HCT116 (cell line): ENCODE measurements around the gene ARID3A. TPM values are rescaled to one million over a fixed set of nuclear protein-coding genes. Genes with fewer than 3 reads are reported as not detected.
"Not testable (repeated sequence)": the region's sequence is repeated elsewhere in the genome, so short reads cannot be mapped to it uniquely, and the experiment has no call there.

Experiments
- ATAC-seq: fragments of 200-7000 bp; cut with Tn5 transposase; 2 replicates; pipeline ENCODE4 v1.9.1; 2020; ENCODE audit warnings: mild to moderate bottlenecking, moderate library complexity
- BruUV-seq: library from RNA; stranded (reverse); fragments of 400-500 nt; replicated peaks from 2 replicates; lab custom pipeline; 2021; lab: Mats Ljungman, UMichigan
- CTCF ChIA-PET: fragments of 300-600 bp; sonication (Branson Sonifier 250); formaldehyde crosslinking; loops from one replicate; lab custom pipeline; 2021; ENCODE audit warnings: antibody characterized with exemption; lab: Charles Lee
- POLR2A ChIA-PET: fragments of 300-600, 350-600 bp; sonication (Branson Sonifier 250); formaldehyde crosslinking; loops from one replicate; lab custom pipeline; 2021; ENCODE audit warnings: antibody characterized with exemption; lab: Charles Lee
- RAD21 ChIA-PET, 2 experiments: fragments of 300-600 bp; sonication (Branson Sonifier 250); formaldehyde crosslinking; loops; one replicate each; lab custom pipeline; 2023; ENCODE audit warnings: low total read pairs in 2 of 2; ENCODE audit not compliant: uncharacterized antibody in 2 of 2, unreplicated experiment in 2 of 2, low non-redundant PET in 1 of 2; lab: Charles Lee
- DNase-seq: peaks from one replicate; pipeline ENCODE4 v3.0.0-alpha.2; 2010; ENCODE audit warnings: low read depth, low spot score
- H2AFZ ChIP-seq: fragments of 200-600 bp; shearing (Covaris generic), sonication (generic); 2 replicates; pipeline ENCODE4 v1.6.1; 2017; ENCODE audit warnings: low read depth, mixed run types, mixed read lengths, antibody characterized with exemption, low read length; ENCODE audit not compliant: poor library complexity, severe bottlenecking
- H3K27ac ChIP-seq: 2 replicates; pipeline ENCODE4 v1.5.1; 2012; ENCODE audit warnings: low read depth, low read length
- H3K27me3 ChIP-seq: fragments of 200-600 bp; sonication (generic); 2 replicates; pipeline ENCODE4 v1.6.1; 2016; ENCODE audit warnings: mixed run types, low read length, mixed read lengths; ENCODE audit not compliant: insufficient read depth
- H3K36me3 ChIP-seq, 2 experiments: fragments of 200-500 bp in 1 of 2; fragments of 200-600 bp in 1 of 2; sonication (Bioruptor generic) in 1 of 2; sonication (generic) in 1 of 2; 2 replicates each; pipeline versions ENCODE4 v1.5.1 to v1.6.1; 2014 to 2016; ENCODE audit warnings: low read length in 2 of 2, inconsistent platforms in 1 of 2, mixed read lengths in 1 of 2, mixed run types in 1 of 2; ENCODE audit not compliant: insufficient read depth in 2 of 2, control insufficient read depth in 1 of 2
- H3K4me1 ChIP-seq, 2 experiments: fragments of 200-600 bp in 1 of 2; sonication (generic) in 1 of 2; 2 replicates each; pipeline versions ENCODE4 v1.5.1 to v1.6.1; 2012 to 2017; ENCODE audit warnings: low read length in 2 of 2, inconsistent platforms in 1 of 2, mild to moderate bottlenecking in 1 of 2, mixed read lengths in 1 of 2, mixed run types in 1 of 2, moderate library complexity in 1 of 2; ENCODE audit not compliant: insufficient read depth in 2 of 2, control insufficient read depth in 1 of 2
- H3K4me2 ChIP-seq: fragments of 200-600 bp; sonication (generic); 2 replicates; pipeline ENCODE4 v1.6.1; 2017; ENCODE audit warnings: mixed run types, low read length, mixed read lengths
- H3K4me3 ChIP-seq, 2 experiments: fragments of 200-600 bp in 1 of 2; sonication (generic) in 1 of 2; replicated peaks in 1 of 2; 2 replicates each; pipeline ENCODE4 v1.5.1; 2011 to 2016; ENCODE audit warnings: low read length in 2 of 2, control low read depth in 1 of 2, low read depth in 1 of 2, mild to moderate bottlenecking in 1 of 2, mixed read lengths in 1 of 2, mixed run types in 1 of 2
- H3K79me2 ChIP-seq: fragments of 200-600 bp; sonication (generic); 2 replicates; pipeline ENCODE4 v1.6.1; 2017; ENCODE audit warnings: mild to moderate bottlenecking, mixed run types, low read length, moderate library complexity, mixed read lengths; ENCODE audit not compliant: insufficient read depth
- H3K9ac ChIP-seq: fragments of 200-600 bp; sonication (generic); 2 replicates; pipeline ENCODE4 v1.6.1; 2016; ENCODE audit warnings: low read length, mixed read lengths
- H3K9me2 ChIP-seq: fragments of 200-600 bp; sonication (generic), shearing (Covaris generic); 2 replicates; pipeline ENCODE4 v1.6.1; 2017; ENCODE audit warnings: mixed run types, mild to moderate bottlenecking, moderate library complexity; ENCODE audit not compliant: insufficient read depth
- H3K9me3 ChIP-seq, 2 experiments: fragments of 200-500 bp in 1 of 2; fragments of 200-600 bp in 1 of 2; sonication (Bioruptor generic) in 1 of 2; sonication (generic) in 1 of 2; 2 replicates each; pipeline ENCODE4 v1.6.1; 2014 to 2017; ENCODE audit warnings: low read length in 2 of 2, mixed read lengths in 2 of 2, inconsistent platforms in 1 of 2, low read depth in 1 of 2, mild to moderate bottlenecking in 1 of 2, mixed run types in 1 of 2, moderate library complexity in 1 of 2; ENCODE audit not compliant: control insufficient read depth in 1 of 2, insufficient read depth in 1 of 2
- H4K20me1 ChIP-seq: fragments of 200-600 bp; sonication (generic), shearing (Covaris generic); 2 replicates; pipeline ENCODE4 v1.6.1; 2017; ENCODE audit warnings: mixed run types, mild to moderate bottlenecking, moderate library complexity; ENCODE audit not compliant: insufficient read depth
- CBX3 ChIP-seq: IDR thresholded peaks from 2 replicates; pipeline ENCODE4 v1.6.1; 2012; ENCODE audit warnings: low read depth
- CTCF ChIP-seq, 3 experiments: fragments of 200-600 bp in 1 of 3; sonication (generic) in 1 of 3; IDR thresholded peaks in 2 of 3; conservative IDR thresholded peaks in 1 of 3; 2 replicates each; pipeline ENCODE4 v1.5.1; 2012 to 2017; ENCODE audit warnings: low read depth in 2 of 3, low read length in 2 of 3, antibody characterized with exemption in 1 of 3, borderline replicate concordance in 1 of 3, control low read depth in 1 of 3, mild to moderate bottlenecking in 1 of 3, mixed read lengths in 1 of 3, mixed run types in 1 of 3, moderate library complexity in 1 of 3; ENCODE audit not compliant: insufficient read depth in 1 of 3
- EZH2phosphoT487 ChIP-seq: fragments of 200-600 bp; IDR thresholded peaks from 2 replicates; pipeline ENCODE4 v1.6.1; 2018; ENCODE audit warnings: antibody characterized with exemption, borderline replicate concordance
- SRF ChIP-seq: IDR thresholded peaks from 2 replicates; pipeline ENCODE4 v1.6.1; 2012; ENCODE audit warnings: low read depth
- intact Hi-C: fragments of 100-400 bp; cut with micrococcal nuclease; formaldehyde crosslinking; loops from 2 replicates; pipeline ENCODE4 v1.10.0; 2022
- total RNA-seq: library from RNA; stranded (reverse); gene quantifications from one replicate; pipeline ENCODE4 v1.2.1, GENCODE V29; 2021; ENCODE audit not compliant: unreplicated experiment

ARID3A gene
- total RNA-seq, 1 experiment from 2014 or later: 21.8 TPM

- Histone ChIP-seq H3K27ac (peak overlapping the region; percentile 82), H3K36me3 (peaks cover 7 to 19% of the 10 kb centered on the region in 2 experiments; a peak in 3 of 4 replicates), H3K4me3 (peak overlapping the region; percentile 83 to 85), H3K4me2 (peak overlapping the region; percentile 80), H3K4me1 (peaks cover 0 to 13% of the 10 kb centered on the region in 2 experiments; a peak in 2 of 4 replicates), H3K9ac (peak overlapping the region; percentile 87), H3K79me2 (peaks cover 12% of the 10 kb centered on the region; the same call in 1 of the 2 replicates)
- H3K9me3 ChIP-seq, POLR2A ChIA-PET, H3K9me2 ChIP-seq, H4K20me1 ChIP-seq, CTCF ChIA-PET, BruUV-seq, RAD21 ChIA-PET, H2AFZ ChIP-seq, H3K27me3 ChIP-seq, intact Hi-C loops, DNase-seq, ATAC-seq: not testable (repeated sequence)
Measured at GRCh38 chr19:891421-892200, 34.2 kb upstream of the ARID3A start.

DNA sequence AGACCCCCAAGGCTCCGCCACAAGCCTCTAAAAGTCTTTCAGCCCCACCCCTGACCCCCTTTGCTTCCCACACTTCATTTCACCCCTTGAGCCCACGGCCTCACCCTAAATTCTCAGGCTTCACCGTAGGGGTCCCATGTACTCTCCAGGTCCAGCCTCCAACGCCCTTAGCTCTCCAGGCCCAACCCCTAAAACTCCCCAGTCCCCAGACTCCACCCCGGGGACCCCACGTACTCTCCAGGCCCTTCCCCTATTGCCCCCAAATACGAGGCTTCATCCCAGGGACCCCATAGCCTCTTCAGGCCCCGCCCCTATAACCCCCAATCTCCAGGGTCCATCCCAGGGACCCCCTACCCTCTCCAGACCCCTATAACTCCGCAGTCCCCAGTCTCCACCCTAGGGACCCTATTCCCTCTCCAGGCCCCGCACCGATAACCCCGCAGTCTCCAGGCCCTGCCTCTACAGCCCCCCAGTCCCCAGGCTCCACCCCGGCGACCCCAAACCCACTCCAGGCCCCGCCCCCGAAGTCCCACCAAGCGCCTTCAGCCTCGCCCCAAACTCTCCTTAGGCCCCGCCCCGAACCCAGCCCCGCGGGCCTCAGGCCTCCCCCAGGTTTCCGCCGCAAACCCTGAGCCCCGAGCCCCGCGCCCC is 33.5 kb upstream of the ARID3A start:
- Histone ChIP-seq H4K20me1 (no peaks in the 10 kb centered on the region), H3K36me3 (peaks cover 10 to 19% of the 10 kb centered on the region in 2 experiments; a peak in 3 of 4 replicates), H3K79me2 (peaks cover 12% of the 10 kb centered on the region; the same call in 1 of the 2 replicates), H3K9me2 (no peaks in the 10 kb centered on the region), H3K4me3 (peak overlapping the region; percentile 83 to 85), H3K9me3 (no peaks in the 10 kb centered on the region), H2AFZ (no peak overlapping the region), H3K9ac (peak overlapping the region; percentile 87), H3K4me1 (peaks cover 0 to 13% of the 10 kb centered on the region in 2 experiments; a peak in 2 of 4 replicates), H3K27ac (peak overlapping the region; percentile 82), H3K27me3 (no peaks in the 10 kb centered on the region), H3K4me2 (peak overlapping the region; percentile 80)
- ChIA-PET POLR2A (interaction anchor here (0.9 kb wide), 1 partner anchor 20 kb away, joined by 5 read pairs; no protein-coding TSS in a partner anchor), CTCF (no interaction called here), RAD21 (no interaction called here)
- no peak for TF ChIP-seq CBX3
- TF ChIP-seq CTCF (IDR thresholded peaks at IDR 0.05 in 2 of 3, conservative IDR thresholded peaks at IDR 0.05 in 1 of 3; ENCODE audit: borderline replicate concordance in 1 of 3, insufficient read depth in 1 of 3, low read depth in 2 of 3, low read length in 2 of 3): no peak
- TF ChIP-seq SRF: no peak
- no peak for TF ChIP-seq EZH2phosphoT487
- BruUV-seq: no TSS peak
- ATAC-seq (peak; percentile 35), DNase-seq (no peak)
- intact Hi-C loops: no loop called here
